Spinal cord (tissue), 10 donors: Measurements from ENCODE around the gene KCNJ9. TPM values are rescaled to one million over a fixed set of nuclear protein-coding genes. Genes with fewer than 3 reads are reported as not detected.

Experiments
- DNase-seq, 6 donors: peaks; one replicate each; pipeline versions ENCODE4 v3.0.0 to v3.0.0-alpha.2; 2013 to 2015; ENCODE audit warnings: low spot score in 6 of 6, low read depth in 4 of 6
- H3K27ac ChIP-seq: one replicate; pipeline ENCODE4 v1.5.1; 2013; ENCODE audit warnings: low read depth, low read length, control low read depth
- H3K27me3 ChIP-seq: one replicate; pipeline ENCODE4 v1.6.1; 2013; ENCODE audit warnings: low read length; ENCODE audit not compliant: control insufficient read depth, insufficient read depth
- H3K36me3 ChIP-seq: one replicate; pipeline ENCODE4 v1.6.1; 2013; ENCODE audit warnings: low read length; ENCODE audit not compliant: control insufficient read depth, insufficient read depth
- H3K4me1 ChIP-seq: one replicate; pipeline ENCODE4 v1.6.1; 2013; ENCODE audit warnings: low read length; ENCODE audit not compliant: control insufficient read depth, insufficient read depth
- H3K4me3 ChIP-seq: one replicate; pipeline ENCODE4 v1.5.1; 2013; ENCODE audit warnings: low read depth, low read length, control low read depth
- H3K9me3 ChIP-seq: one replicate; pipeline ENCODE4 v1.6.1; 2013; ENCODE audit warnings: low read length; ENCODE audit not compliant: control insufficient read depth, insufficient read depth
- WGBS: methylation state at CpG from one replicate; pipeline ENCODE4 v1.1.5; 2013; ENCODE audit warnings: missing lambda C conversion rate; ENCODE audit not compliant: insufficient coverage; 5-methylcytosine and 5-hydroxymethylcytosine counted together
- polyA plus RNA-seq, 2 donors: library from polyadenylated mRNA; unstranded; fragments of 120-200 nt; gene quantifications; one replicate each; pipeline ENCODE4 v1.2.1, GENCODE V29; 2013; ENCODE audit not compliant: insufficient read length in 2 of 2
- total RNA-seq, 2 donors: library from RNA; depleted of rRNA in 1 of 2; stranded (reverse); fragments of 120-200 nt in 1 of 2; fragments of >200 nt in 1 of 2; gene quantifications; one replicate each; pipeline versions ENCODE4 v1.2.3 to v1.2.4, GENCODE V29; 2013 to 2014
- donor health status: healthy.

KCNJ9 gene
- total and polyA plus RNA-seq, 4 donors = 2.3 to 11.2 (median 7.7) TPM

DNA sequence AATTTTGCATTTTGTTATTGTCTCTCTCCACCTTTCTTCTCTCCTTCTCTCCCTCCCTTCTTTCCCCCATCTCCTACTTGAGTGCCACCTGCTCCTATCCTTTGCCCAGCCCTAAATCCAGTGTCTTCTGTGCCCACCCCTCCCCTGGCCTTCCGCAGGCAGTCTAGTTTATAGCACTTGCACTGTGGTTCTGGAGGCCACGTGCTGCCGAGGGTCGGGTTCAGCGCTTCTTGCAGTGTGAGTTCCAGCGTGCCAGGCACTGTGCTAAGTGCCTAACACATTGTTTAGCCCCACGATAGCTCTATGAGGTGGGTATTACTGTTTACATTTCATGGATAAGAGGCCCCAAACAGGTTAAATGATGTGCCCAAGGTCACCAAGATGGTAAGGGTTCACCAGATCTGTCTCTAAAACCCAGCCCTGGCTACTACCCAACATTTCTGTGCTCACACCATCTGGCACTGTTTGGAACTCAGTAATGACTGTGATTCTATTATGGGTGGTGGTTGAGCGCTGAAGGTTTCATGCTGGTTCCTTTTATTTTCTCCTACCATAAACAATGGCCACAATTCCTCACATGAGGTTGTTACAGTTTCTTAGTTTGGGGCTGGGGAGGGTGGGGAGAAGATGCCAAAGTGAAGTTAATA is 56.0 kb downstream of the KCNJ9 start:
- no peak overlapping the region for H3K4me3 ChIP-seq
- no peaks in the 10 kb centered on the region for H3K4me1 ChIP-seq
- no peaks in the 10 kb centered on the region for H3K27me3 ChIP-seq
- H3K9me3 ChIP-seq = no peaks in the 10 kb centered on the region
- peak in 2 of 6 donors; percentile 32 to 69 for DNase-seq
- H3K36me3 ChIP-seq = peaks cover 61% of the 10 kb centered on the region
- 97% methylated on average over 6 of the region's 8 CpGs for WGBS
- H3K27ac ChIP-seq = no peak overlapping the region

DNA sequence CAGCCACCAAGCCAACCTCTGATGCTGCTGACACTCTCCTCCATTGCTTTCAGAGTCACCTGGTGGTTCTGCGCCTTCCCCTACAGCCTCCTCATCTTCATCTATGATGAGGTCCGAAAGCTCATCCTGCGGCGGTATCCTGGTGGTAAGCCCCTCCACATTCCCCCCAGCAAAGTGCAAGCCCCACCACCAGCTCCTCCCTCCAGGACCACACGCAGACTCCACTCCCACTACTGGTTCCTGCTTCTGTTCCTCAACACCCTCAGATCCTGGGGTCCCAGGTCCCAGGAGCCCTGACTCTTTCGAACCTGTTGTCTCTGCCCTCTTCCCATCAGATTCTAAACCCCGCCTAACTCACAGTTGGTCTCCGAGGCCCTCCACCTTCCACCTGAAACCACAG is 58.5 kb downstream of the KCNJ9 start:
- 98% methylated on average over 7 of the region's 8 CpGs for WGBS
- no peaks in the 10 kb centered on the region for H3K4me1 ChIP-seq
- DNase-seq = no peak
- no peaks in the 10 kb centered on the region for H3K27me3 ChIP-seq
- H3K9me3 ChIP-seq = no peaks in the 10 kb centered on the region
- peaks cover 45% of the 10 kb centered on the region for H3K36me3 ChIP-seq
- H3K27ac ChIP-seq = no peak overlapping the region
- H3K4me3 ChIP-seq = no peak overlapping the region

Other genes with a start within 250 kb of the KCNJ9 start
- gene VSIG8, start 218.9 kb upstream of the KCNJ9 start, total RNA-seq = under 1 TPM in 1 of 2 donors, not detected in 1; 0.22 TPM
- gene VSIG8, start 218.9 kb upstream of the KCNJ9 start, polyA plus RNA-seq = under 1 TPM; 0.09 to 0.27 TPM
- gene CFAP45, start 181.4 kb upstream of the KCNJ9 start, total RNA-seq = 1 to 10 TPM; 1.3 to 9.2 TPM
- gene CFAP45, start 181.4 kb upstream of the KCNJ9 start, polyA plus RNA-seq = 10 to 100 TPM in 1 of 2 donors, 1 to 10 TPM in 1; 9.8 to 11.7 TPM
- gene TAGLN2, start 156.0 kb upstream of the KCNJ9 start, total RNA-seq = 10 to 100 TPM; 75.1 to 85.4 TPM
- gene TAGLN2, start 156.0 kb upstream of the KCNJ9 start, polyA plus RNA-seq = 100 to 1,000 TPM in 1 of 2 donors, 10 to 100 TPM in 1; 93.0 to 101 TPM
- 1 to 10 TPM in 1 of 2 donors, under 1 TPM in 1; 0.50 to 1.3 TPM for gene IGSF9, start 135.9 kb upstream of the KCNJ9 start, total RNA-seq
- gene IGSF9, start 135.9 kb upstream of the KCNJ9 start, polyA plus RNA-seq = 1 to 10 TPM; 4.0 to 4.9 TPM
- not detected for gene SLAMF9, start 127.3 kb upstream of the KCNJ9 start, total RNA-seq
- gene SLAMF9, start 127.3 kb upstream of the KCNJ9 start, polyA plus RNA-seq = not detected
- 10 to 100 TPM in 1 of 2 donors, 1 to 10 TPM in 1; 8.8 to 10.5 TPM for gene PIGM, start 49.5 kb upstream of the KCNJ9 start, total RNA-seq
- 10 to 100 TPM; 14.0 to 19.2 TPM for gene PIGM, start 49.5 kb upstream of the KCNJ9 start, polyA plus RNA-seq
- 10 to 100 TPM; 14.9 to 17.1 TPM for gene KCNJ10, start 11.4 kb upstream of the KCNJ9 start, total RNA-seq
- gene KCNJ10, start 11.4 kb upstream of the KCNJ9 start, polyA plus RNA-seq = 10 to 100 TPM; 68.5 to 81.6 TPM
- gene IGSF8, start 17.1 kb downstream of the KCNJ9 start, total RNA-seq = 10 to 100 TPM; 38.5 to 50.2 TPM
- gene IGSF8, start 17.1 kb downstream of the KCNJ9 start, polyA plus RNA-seq = 10 to 100 TPM; 74.5 to 80.3 TPM
- 1,000 to 10,000 TPM in 1 of 2 donors, 100 to 1,000 TPM in 1; 281 to 2,060 TPM for gene ATP1A2, start 34.2 kb downstream of the KCNJ9 start, total RNA-seq
- gene ATP1A2, start 34.2 kb downstream of the KCNJ9 start, polyA plus RNA-seq = 100 to 1,000 TPM; 440 to 692 TPM
- under 1 TPM; 0.10 to 0.50 TPM for gene ATP1A4, start 70.1 kb downstream of the KCNJ9 start, total RNA-seq
- 1 to 10 TPM; 2.1 to 2.6 TPM for gene ATP1A4, start 70.1 kb downstream of the KCNJ9 start, polyA plus RNA-seq
- gene CASQ1, start 109.0 kb downstream of the KCNJ9 start, total RNA-seq = 1 to 10 TPM in 1 of 2 donors, under 1 TPM in 1; 0.99 to 1.3 TPM
- 1 to 10 TPM; 1.4 to 4.6 TPM for gene CASQ1, start 109.0 kb downstream of the KCNJ9 start, polyA plus RNA-seq
- 100 to 1,000 TPM; 135 to 244 TPM for gene PEA15, start 123.8 kb downstream of the KCNJ9 start, total RNA-seq
- 100 to 1,000 TPM; 646 to 919 TPM for gene PEA15, start 123.8 kb downstream of the KCNJ9 start, polyA plus RNA-seq
- 100 to 1,000 TPM in 1 of 2 donors, 10 to 100 TPM in 1; 87.6 to 128 TPM for gene DCAF8, start 181.0 kb downstream of the KCNJ9 start, total RNA-seq
- gene DCAF8, start 181.0 kb downstream of the KCNJ9 start, polyA plus RNA-seq = 100 to 1,000 TPM; 163 to 179 TPM
- 10 to 100 TPM; 54.6 to 64.4 TPM for gene PEX19, start 203.6 kb downstream of the KCNJ9 start, total RNA-seq
- 10 to 100 TPM; 66.0 to 67.5 TPM for gene PEX19, start 203.6 kb downstream of the KCNJ9 start, polyA plus RNA-seq